Neural progenitor cell (in vitro differentiated cells): ENCODE data around the gene ZDHHC1.

Experiments
- EZH2 ChIP-seq: fragments of 200-600 bp; sonication (generic); IDR thresholded peaks from 2 replicates; pipeline ENCODE4 v1.6.1; 2017; ENCODE audit warnings: antibody characterized with exemption, mild to moderate bottlenecking, moderate library complexity
- EZH2phosphoT487 ChIP-seq: fragments of 200-600 bp; sonication (generic); IDR thresholded peaks from 2 replicates; pipeline ENCODE4 v1.6.1; 2017; ENCODE audit warnings: antibody characterized with exemption
- TF ChIP-seq, protein P1 (sequence below): fragments of 200-600 bp; sonication (generic); IDR thresholded peaks from 2 replicates; pipeline ENCODE4 v1.5.1; 2017; ENCODE audit warnings: antibody characterized with exemption, mild to moderate bottlenecking

DNA sequence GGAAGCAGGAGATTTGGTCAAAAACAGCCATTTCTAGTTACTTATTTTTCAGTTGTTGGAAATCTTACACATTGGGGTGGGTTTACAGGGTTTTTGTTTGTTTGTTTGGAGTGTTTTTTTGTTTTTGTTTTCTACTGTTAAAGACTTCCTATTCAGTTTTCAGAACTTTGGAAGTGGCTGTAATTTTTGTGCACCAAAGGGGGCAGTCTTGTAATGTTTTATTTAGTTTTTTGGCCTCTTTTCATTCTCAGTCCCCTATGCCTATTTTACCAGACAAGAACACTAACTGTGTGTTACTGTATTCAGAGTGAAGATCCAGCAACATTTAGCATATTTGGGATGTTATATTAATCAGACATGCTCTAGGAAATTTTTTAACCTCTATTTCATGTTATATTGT is 43.6 kb downstream of the ZDHHC1 start:
- TF ChIP-seq EZH2 (no peak), EZH2phosphoT487 (no peak)
- TF ChIP-seq, protein P1, sequence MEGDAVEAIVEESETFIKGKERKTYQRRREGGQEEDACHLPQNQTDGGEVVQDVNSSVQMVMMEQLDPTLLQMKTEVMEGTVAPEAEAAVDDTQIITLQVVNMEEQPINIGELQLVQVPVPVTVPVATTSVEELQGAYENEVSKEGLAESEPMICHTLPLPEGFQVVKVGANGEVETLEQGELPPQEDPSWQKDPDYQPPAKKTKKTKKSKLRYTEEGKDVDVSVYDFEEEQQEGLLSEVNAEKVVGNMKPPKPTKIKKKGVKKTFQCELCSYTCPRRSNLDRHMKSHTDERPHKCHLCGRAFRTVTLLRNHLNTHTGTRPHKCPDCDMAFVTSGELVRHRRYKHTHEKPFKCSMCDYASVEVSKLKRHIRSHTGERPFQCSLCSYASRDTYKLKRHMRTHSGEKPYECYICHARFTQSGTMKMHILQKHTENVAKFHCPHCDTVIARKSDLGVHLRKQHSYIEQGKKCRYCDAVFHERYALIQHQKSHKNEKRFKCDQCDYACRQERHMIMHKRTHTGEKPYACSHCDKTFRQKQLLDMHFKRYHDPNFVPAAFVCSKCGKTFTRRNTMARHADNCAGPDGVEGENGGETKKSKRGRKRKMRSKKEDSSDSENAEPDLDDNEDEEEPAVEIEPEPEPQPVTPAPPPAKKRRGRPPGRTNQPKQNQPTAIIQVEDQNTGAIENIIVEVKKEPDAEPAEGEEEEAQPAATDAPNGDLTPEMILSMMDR, result peak; percentile 49
